Osteoblast (primary cell): Measurements from ENCODE around the gene CELF5. TPM values are rescaled to one million over a fixed set of nuclear protein-coding genes. Genes with fewer than 3 reads are reported as not detected.

Source experiments
- DNase-seq: peaks from one replicate; pipeline ENCODE4 v3.0.0; 2011; ENCODE audit warnings: low spot score, mixed read lengths; ENCODE audit not compliant: insufficient read length; ENCODE audit errors: missing footprints
- H2AFZ ChIP-seq: 2 replicates; pipeline ENCODE4 v1.6.0; 2011; ENCODE audit warnings: mild to moderate bottlenecking, low read length
- H3K27ac ChIP-seq: 2 replicates; pipeline ENCODE4 v1.5.1; 2011; ENCODE audit warnings: mild to moderate bottlenecking, low read depth, low read length, moderate library complexity
- H3K27me3 ChIP-seq: 2 replicates; pipeline ENCODE4 v1.6.0; 2012; ENCODE audit warnings: mild to moderate bottlenecking, control low read depth, inconsistent platforms, low read length, moderate library complexity; ENCODE audit not compliant: insufficient read depth
- H3K36me3 ChIP-seq: 2 replicates; pipeline ENCODE4 v1.5.1; 2011; ENCODE audit warnings: mild to moderate bottlenecking, low read length, control low read depth, moderate library complexity; ENCODE audit not compliant: insufficient read depth
- H3K4me1 ChIP-seq: 2 replicates; pipeline ENCODE4 v1.5.1; 2011; ENCODE audit warnings: mild to moderate bottlenecking, low read length, control low read depth, moderate library complexity; ENCODE audit not compliant: insufficient read depth
- H3K4me2 ChIP-seq: 2 replicates; pipeline ENCODE4 v1.6.0; 2011; ENCODE audit warnings: mild to moderate bottlenecking, low read length; ENCODE audit not compliant: insufficient read depth
- H3K4me3 ChIP-seq: fragments of 200-600 bp; sonication (generic); 3 replicates; pipeline ENCODE4 v1.5.1; 2012; ENCODE audit warnings: mild to moderate bottlenecking, low read length, inconsistent platforms; ENCODE audit not compliant: insufficient read depth
- H3K79me2 ChIP-seq: 2 replicates; pipeline ENCODE4 v1.6.0; 2012; ENCODE audit warnings: mild to moderate bottlenecking, low read length, control low read depth, inconsistent platforms; ENCODE audit not compliant: insufficient read depth
- H3K9me3 ChIP-seq: 2 replicates; pipeline ENCODE4 v1.5.1; 2011; ENCODE audit warnings: low read depth, low read length, control low read depth
- H4K20me1 ChIP-seq: 2 replicates; pipeline ENCODE4 v1.6.0; 2012; ENCODE audit warnings: mild to moderate bottlenecking, low read length, control low read depth; ENCODE audit not compliant: insufficient read depth
- total RNA-seq: library from RNA; depleted of rRNA; stranded (reverse); fragments of >200 nt; gene quantifications from 2 replicates; pipeline ENCODE4 v1.2.3, GENCODE V29; 2012
- TF ChIP-seq, protein P1 (sequence below): IDR thresholded peaks from 2 replicates; pipeline ENCODE4 v1.5.1; 2011; ENCODE audit warnings: mild to moderate bottlenecking, low read depth, low read length, moderate library complexity; ENCODE audit errors: extremely low read depth

Gene CELF5
- total RNA-seq, 1 donor: not detected

DNA sequence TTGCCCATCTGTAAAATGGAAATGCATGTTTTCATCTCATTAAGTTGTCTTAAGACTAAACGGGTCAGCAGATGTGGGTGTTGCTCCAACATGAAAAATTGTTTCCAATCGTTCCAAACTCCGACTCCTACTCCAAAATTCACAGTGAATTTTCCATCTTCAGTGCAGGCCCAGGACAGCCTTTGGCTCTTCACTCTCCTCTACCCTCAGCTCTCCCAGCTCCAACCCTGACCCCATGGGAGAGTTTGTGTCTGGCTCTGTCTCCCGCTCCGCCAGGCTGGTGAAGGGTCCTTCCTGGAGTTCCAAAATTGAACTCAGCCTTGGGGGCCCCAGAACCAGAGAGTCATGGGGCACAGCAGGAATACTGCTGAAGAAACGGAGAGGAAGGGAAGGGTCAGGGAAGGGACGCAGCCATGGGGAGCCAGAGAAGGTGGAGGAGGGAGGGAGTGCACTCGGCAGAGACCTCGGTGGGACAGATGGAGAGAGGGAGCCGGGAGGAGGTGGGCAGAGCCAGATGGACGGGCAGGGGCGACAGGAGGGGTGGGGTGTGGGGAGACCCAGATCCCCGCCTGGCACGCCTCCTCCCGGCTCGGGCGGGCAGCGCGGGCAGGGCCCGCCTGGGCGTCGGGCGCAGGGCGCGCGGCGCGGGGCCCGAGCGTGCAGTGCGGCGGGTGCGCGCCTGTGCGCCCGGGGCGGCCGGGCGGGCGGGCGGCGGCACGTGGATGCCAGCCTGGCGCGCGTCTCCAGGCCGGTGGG, 45.6 kb downstream of the CELF5 start:
- Histone ChIP-seq H4K20me1 (no peaks in the 10 kb centered on the region), H3K79me2 (no peaks in the 10 kb centered on the region), H3K4me2 (no peak overlapping the region), H3K4me1 (no peaks in the 10 kb centered on the region), H2AFZ (no peak overlapping the region), H3K36me3 (no peaks in the 10 kb centered on the region), H3K9me3 (peaks cover 4% of the 10 kb centered on the region), H3K4me3 (no peak overlapping the region), H3K27me3 (peaks cover 42% of the 10 kb centered on the region), H3K27ac (no peak overlapping the region)
- DNase-seq: peak; percentile 57
- TF ChIP-seq, protein P1, sequence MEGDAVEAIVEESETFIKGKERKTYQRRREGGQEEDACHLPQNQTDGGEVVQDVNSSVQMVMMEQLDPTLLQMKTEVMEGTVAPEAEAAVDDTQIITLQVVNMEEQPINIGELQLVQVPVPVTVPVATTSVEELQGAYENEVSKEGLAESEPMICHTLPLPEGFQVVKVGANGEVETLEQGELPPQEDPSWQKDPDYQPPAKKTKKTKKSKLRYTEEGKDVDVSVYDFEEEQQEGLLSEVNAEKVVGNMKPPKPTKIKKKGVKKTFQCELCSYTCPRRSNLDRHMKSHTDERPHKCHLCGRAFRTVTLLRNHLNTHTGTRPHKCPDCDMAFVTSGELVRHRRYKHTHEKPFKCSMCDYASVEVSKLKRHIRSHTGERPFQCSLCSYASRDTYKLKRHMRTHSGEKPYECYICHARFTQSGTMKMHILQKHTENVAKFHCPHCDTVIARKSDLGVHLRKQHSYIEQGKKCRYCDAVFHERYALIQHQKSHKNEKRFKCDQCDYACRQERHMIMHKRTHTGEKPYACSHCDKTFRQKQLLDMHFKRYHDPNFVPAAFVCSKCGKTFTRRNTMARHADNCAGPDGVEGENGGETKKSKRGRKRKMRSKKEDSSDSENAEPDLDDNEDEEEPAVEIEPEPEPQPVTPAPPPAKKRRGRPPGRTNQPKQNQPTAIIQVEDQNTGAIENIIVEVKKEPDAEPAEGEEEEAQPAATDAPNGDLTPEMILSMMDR: no peak

DNA sequence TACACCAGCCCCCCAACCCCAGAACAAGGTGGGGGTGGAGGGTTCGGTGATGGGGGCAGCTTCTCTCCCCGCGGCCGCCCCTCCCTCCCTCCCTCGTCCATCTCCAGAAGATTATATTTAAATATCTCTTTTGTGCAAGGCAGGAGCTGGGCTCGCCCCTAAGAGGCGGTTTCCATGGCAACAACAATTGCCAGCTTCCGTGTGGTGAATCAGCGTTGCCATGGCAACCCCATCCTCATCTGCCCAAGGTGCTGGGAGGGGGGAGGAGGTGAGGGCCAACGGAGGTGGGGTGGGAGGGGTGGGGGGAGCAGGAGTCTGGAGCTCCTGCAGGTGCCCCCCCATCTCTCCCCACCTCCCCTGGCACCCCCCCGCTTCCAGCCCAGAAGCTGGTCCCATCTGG, 46.4 kb downstream of the CELF5 start:
- no peak overlapping the region for H3K4me2 ChIP-seq
- H4K20me1 ChIP-seq: no peaks in the 10 kb centered on the region
- H2AFZ ChIP-seq: no peak overlapping the region
- no peaks in the 10 kb centered on the region for H3K36me3 ChIP-seq
- H3K27me3 ChIP-seq: peaks cover 47% of the 10 kb centered on the region
- no peak overlapping the region for H3K27ac ChIP-seq
- TF ChIP-seq, protein P1: no peak
- no peaks in the 10 kb centered on the region for H3K79me2 ChIP-seq
- H3K4me1 ChIP-seq: no peaks in the 10 kb centered on the region
- peaks cover 4% of the 10 kb centered on the region for H3K9me3 ChIP-seq
- H3K4me3 ChIP-seq: no peak overlapping the region
- DNase-seq: peak; percentile 91

GRCh38 chr19:3272401-3272931, 48.0 kb downstream of the CELF5 start:
- DNase-seq: peak; percentile 52
- Histone ChIP-seq H3K36me3 (no peaks in the 10 kb centered on the region), H3K27ac (no peak overlapping the region)

GRCh38 chr19:3272952-3273351, 48.5 kb downstream of the CELF5 start:
- H3K4me3 ChIP-seq: no peak overlapping the region
- H3K27me3 ChIP-seq: peaks cover 42% of the 10 kb centered on the region
- no peaks in the 10 kb centered on the region for H3K79me2 ChIP-seq
- no peak overlapping the region for H2AFZ ChIP-seq
- H3K4me2 ChIP-seq: no peak overlapping the region
- H3K4me1 ChIP-seq: no peaks in the 10 kb centered on the region
- peak; percentile 63 for DNase-seq
- H3K9me3 ChIP-seq: peaks cover 4% of the 10 kb centered on the region
- no peaks in the 10 kb centered on the region for H4K20me1 ChIP-seq
- no peaks in the 10 kb centered on the region for H3K36me3 ChIP-seq
- H3K27ac ChIP-seq: no peak overlapping the region
- TF ChIP-seq, protein P1: no peak

More at GRCh38 chr19:3272401-3272931, 48.0 kb downstream of the CELF5 start:
- Histone ChIP-seq H3K79me2 (no peaks in the 10 kb centered on the region), H4K20me1 (no peaks in the 10 kb centered on the region), H3K27me3 (peaks cover 42% of the 10 kb centered on the region), H3K9me3 (peaks cover 4% of the 10 kb centered on the region), H3K4me2 (no peak overlapping the region), H3K4me3 (no peak overlapping the region), H3K4me1 (no peaks in the 10 kb centered on the region), H2AFZ (no peak overlapping the region)
- TF ChIP-seq, protein P1: no peak
